Activated CD8-positive, alpha-beta T cell treated with anti-CD3 and anti-CD28 coated beads for 36 hours (primary cell): ENCODE data around the gene RASEF. TPM values are rescaled to one million over a fixed set of nuclear protein-coding genes. Genes with fewer than 3 reads are reported as not detected.

Experiments
- ATAC-seq: fragments of 200-7000 bp; cut with Tn5 transposase; one replicate; pipeline ENCODE4 v1.10.0; 2021; ENCODE audit warnings: mild to moderate bottlenecking, moderate library complexity
- CTCF ChIA-PET: fragments of 350-600 bp; sonication (Branson Sonifier 250); formaldehyde crosslinking; loops from one replicate; lab custom pipeline; 2021; ENCODE audit warnings: antibody characterized with exemption; lab: Charles Lee
- POLR2A ChIA-PET: fragments of 350-600 bp; sonication (Branson Sonifier 250); formaldehyde crosslinking; loops from one replicate; lab custom pipeline; 2021; ENCODE audit warnings: antibody characterized with exemption; lab: Charles Lee
- DNase-seq: peaks from one replicate; pipeline ENCODE4 v3.0.0-alpha.2; 2020
- H3K27ac Mint-ChIP-seq: one replicate; pipeline ENCODE4 v1.8.0; 2021; ENCODE audit warnings: mild to moderate bottlenecking, mixed read lengths
- H3K27me3 Mint-ChIP-seq: one replicate; pipeline ENCODE4 v1.8.0; 2021; ENCODE audit warnings: mixed read lengths
- H3K36me3 Mint-ChIP-seq: one replicate; pipeline ENCODE4 v1.8.0; 2021; ENCODE audit warnings: low read depth, mixed read lengths
- H3K4me1 Mint-ChIP-seq: one replicate; pipeline ENCODE4 v1.8.0; 2021; ENCODE audit warnings: low read depth, mixed read lengths
- H3K4me3 Mint-ChIP-seq: one replicate; pipeline ENCODE4 v1.8.0; 2021; ENCODE audit warnings: mild to moderate bottlenecking, moderate library complexity, mixed read lengths
- H3K9me3 Mint-ChIP-seq: one replicate; pipeline ENCODE4 v1.8.0; 2021; ENCODE audit warnings: mixed read lengths
- CTCF ChIP-seq: fragments of 200-600 bp; IDR thresholded peaks from one replicate; pipeline ENCODE4 v1.8.0; 2022; ENCODE audit warnings: antibody characterized with exemption, mild to moderate bottlenecking
- intact Hi-C: fragments of 100-400 bp; cut with micrococcal nuclease; formaldehyde crosslinking; loops from one replicate; pipeline ENCODE4 v1.10.0; 2022
- total RNA-seq, 2 experiments: library from RNA; stranded (reverse); gene quantifications; one replicate each; pipeline ENCODE4 v1.2.3, GENCODE V29; 2021

Gene RASEF
- total RNA-seq, 2 experiments from 2014 or later: not detected

GRCh38 chr9:83041771-83042170, 21.2 kb downstream of the RASEF start:
- no peaks in the 10 kb centered on the region for H3K36me3 Mint-ChIP-seq
- CTCF ChIA-PET: no interaction called here
- no peaks in the 10 kb centered on the region for H3K27me3 Mint-ChIP-seq
- no peak overlapping the region for H3K4me3 Mint-ChIP-seq
- H3K27ac Mint-ChIP-seq: no peak overlapping the region
- ATAC-seq (no peak), DNase-seq (no peak)
- no peak for TF ChIP-seq CTCF
- H3K9me3 Mint-ChIP-seq: no peaks in the 10 kb centered on the region
- intact Hi-C loops: no loop called here
- POLR2A ChIA-PET: no interaction called here
- no peaks in the 10 kb centered on the region for H3K4me1 Mint-ChIP-seq

- no peaks in the 10 kb centered on the region for H3K36me3 Mint-ChIP-seq
- H3K4me3 Mint-ChIP-seq: no peak overlapping the region
- intact Hi-C loops: no loop called here
- no peak for DNase-seq
- H3K27me3 Mint-ChIP-seq: no peaks in the 10 kb centered on the region
- H3K4me1 Mint-ChIP-seq: no peaks in the 10 kb centered on the region
- TF ChIP-seq CTCF: no peak
- no peak overlapping the region for H3K27ac Mint-ChIP-seq
- no peak for ATAC-seq
- POLR2A ChIA-PET: no interaction called here
- CTCF ChIA-PET: no interaction called here
- no peaks in the 10 kb centered on the region for H3K9me3 Mint-ChIP-seq
These were observed 23.6 kb downstream of the RASEF start for GRCh38 chr9:83039303-83039702.

- DNase-seq (no peak), ATAC-seq (no peak)
- H3K27ac Mint-ChIP-seq: no peak overlapping the region
- no peaks in the 10 kb centered on the region for H3K36me3 Mint-ChIP-seq
- H3K9me3 Mint-ChIP-seq: no peaks in the 10 kb centered on the region
- TF ChIP-seq CTCF: no peak
- no peaks in the 10 kb centered on the region for H3K27me3 Mint-ChIP-seq
- ChIA-PET CTCF (no interaction called here), POLR2A (interaction anchor here (0.6 kb wide), 1 partner anchor 62 kb away, joined by 4 read pairs; no protein-coding TSS in a partner anchor)
- no peak overlapping the region for H3K4me3 Mint-ChIP-seq
- H3K4me1 Mint-ChIP-seq: no peaks in the 10 kb centered on the region
- intact Hi-C loops: no loop called here
These were observed 26.9 kb downstream of the RASEF start for GRCh38 chr9:83036043-83036442.

GRCh38 chr9:83035143-83035542, 27.8 kb downstream of the RASEF start:
- DNase-seq (no peak), ATAC-seq (no peak)
- Mint-ChIP-seq H3K4me3 (no peak overlapping the region), H3K4me1 (no peaks in the 10 kb centered on the region), H3K9me3 (no peaks in the 10 kb centered on the region), H3K27ac (no peak overlapping the region), H3K36me3 (no peaks in the 10 kb centered on the region), H3K27me3 (peaks cover 2% of the 10 kb centered on the region)
- CTCF ChIA-PET: no interaction called here
- POLR2A ChIA-PET: no interaction called here
- TF ChIP-seq CTCF: no peak
- intact Hi-C loops: no loop called here

GRCh38 chr9:83034587-83034986, 28.4 kb downstream of the RASEF start:
- intact Hi-C loops: no loop called here
- no peak for DNase-seq
- peaks cover 2% of the 10 kb centered on the region for H3K27me3 Mint-ChIP-seq
- no peak overlapping the region for H3K27ac Mint-ChIP-seq
- no peaks in the 10 kb centered on the region for H3K9me3 Mint-ChIP-seq
- no peak overlapping the region for H3K4me3 Mint-ChIP-seq
- H3K36me3 Mint-ChIP-seq: no peaks in the 10 kb centered on the region
- ChIA-PET CTCF (no interaction called here), POLR2A (no interaction called here)
- no peak for ATAC-seq
- no peaks in the 10 kb centered on the region for H3K4me1 Mint-ChIP-seq
- no peak for TF ChIP-seq CTCF
